Kidney (tissue), 22 donors: Measurements from ENCODE around the gene DFFB. TPM values are rescaled to one million over a fixed set of nuclear protein-coding genes. Genes with fewer than 3 reads are reported as not detected.
"Not testable (repeated sequence)": the region's sequence is repeated elsewhere in the genome, so short reads cannot be mapped to it uniquely, and the experiment has no call there.

Experiments used
- DNase-seq, 5 donors: peaks; one replicate each; pipeline ENCODE4 v3.0.0-alpha.2; 2013 to 2020
- FAIRE-seq: peaks from 2 replicates; lab custom pipeline; 2012; peaks lifted over from hg19 to GRCh38; lab: Jason Lieb, UNC
- H3K27ac ChIP-seq, 2 donors: one replicate each; pipeline ENCODE4 v1.7.0; 2013; ENCODE audit warnings: low read depth in 2 of 2, low read length in 2 of 2, inconsistent platforms in 1 of 2
- H3K27me3 ChIP-seq: one replicate; pipeline ENCODE4 v1.7.1; 2013; ENCODE audit warnings: low read length, inconsistent platforms; ENCODE audit not compliant: control insufficient read depth, insufficient read depth
- H3K36me3 ChIP-seq, 3 donors: one replicate each; pipeline versions ENCODE4 v1.7.0 to v1.7.1; 2013; ENCODE audit warnings: low read length in 3 of 3, control low read depth in 1 of 3, inconsistent platforms in 1 of 3; ENCODE audit not compliant: insufficient read depth in 3 of 3, control insufficient read depth in 2 of 3
- H3K4me1 ChIP-seq, 3 donors: one replicate each; pipeline versions ENCODE4 v1.7.0 to v1.7.1; 2013; ENCODE audit warnings: low read length in 3 of 3, inconsistent platforms in 1 of 3, low read depth in 1 of 3; ENCODE audit not compliant: control insufficient read depth in 2 of 3, insufficient read depth in 2 of 3
- H3K4me3 ChIP-seq, 3 donors: one replicate each; pipeline versions ENCODE4 v1.7.0 to v1.8.1; 2013; ENCODE audit warnings: low read length in 3 of 3, control low read depth in 1 of 3, inconsistent platforms in 1 of 3
- H3K9ac ChIP-seq, 3 donors: one replicate each; pipeline versions ENCODE4 v1.7.0 to v1.7.1; 2013; ENCODE audit warnings: low read length in 3 of 3, control low read depth in 1 of 3, inconsistent platforms in 1 of 3
- H3K9me3 ChIP-seq, 3 donors: one replicate each; pipeline versions ENCODE4 v1.7.0 to v1.7.1; 2013; ENCODE audit warnings: low read length in 3 of 3, control low read depth in 1 of 3, inconsistent platforms in 1 of 3; ENCODE audit not compliant: control insufficient read depth in 2 of 3, insufficient read depth in 1 of 3
- intact Hi-C: fragments of 100-400 bp; cut with DNase I; formaldehyde crosslinking; loops from one replicate; pipeline ENCODE4 v1.11.1; 2022
- long read RNA-seq, 10 donors: library from polyadenylated mRNA in 1 of 10; unstranded in 1 of 10; transcript quantifications; one replicate each; pipeline ENCODE4 v2.0.0 and lab custom pipeline, GENCODE V29; 2021 to 2026
- polyA plus RNA-seq: library from polyadenylated mRNA; stranded (reverse); fragments of 350-450 nt; fragmentation: Illumina TruSeq; extraction: RNeasy Lipid Tissue Mini Kit (QIAGEN cat#74804); gene quantifications from one replicate; pipeline ENCODE4 v1.2.3, GENCODE V29; 2014; ENCODE audit warnings: low read depth, low replicate concordance; ENCODE audit not compliant: insufficient read depth
- total RNA-seq: library from RNA; stranded (reverse); fragmentation: NEBNext Ultra II Directional; extraction: Animal tissue kit (Norgen Biotek cat#: 25700); gene quantifications from one replicate; pipeline ENCODE4 v1.2.1, GENCODE V29; 2021
- TF ChIP-seq, protein P1 (sequence below): IDR thresholded peaks from 3 replicates; pipeline ENCODE4 v1.5.1; 2012; ENCODE audit warnings: mild to moderate bottlenecking, moderate library complexity, borderline replicate concordance; ENCODE audit not compliant: insufficient read depth; ENCODE audit errors: extremely low read depth
- donor health status: control.
- donor health status: control.
- donor health status: control.
- donor health status: control.
- donor health status: control.
- donor health status: DM: yes; HTN: yes; CAD: no.
- donor health status: Normal renal cell carcinoma (clear cell type).

Gene DFFB, protein sequence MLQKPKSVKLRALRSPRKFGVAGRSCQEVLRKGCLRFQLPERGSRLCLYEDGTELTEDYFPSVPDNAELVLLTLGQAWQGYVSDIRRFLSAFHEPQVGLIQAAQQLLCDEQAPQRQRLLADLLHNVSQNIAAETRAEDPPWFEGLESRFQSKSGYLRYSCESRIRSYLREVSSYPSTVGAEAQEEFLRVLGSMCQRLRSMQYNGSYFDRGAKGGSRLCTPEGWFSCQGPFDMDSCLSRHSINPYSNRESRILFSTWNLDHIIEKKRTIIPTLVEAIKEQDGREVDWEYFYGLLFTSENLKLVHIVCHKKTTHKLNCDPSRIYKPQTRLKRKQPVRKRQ
- total RNA-seq (8.2 TPM), polyA plus RNA-seq (5.6 TPM)
- long read RNA-seq, donor 1, partial matches to known transcripts = 0 of 2 reads
- long read RNA-seq, donor 1, other reads (novel, unspliced or antisense) = 0 of 2 reads
- long read RNA-seq, donor 2, partial matches to known transcripts = 7 of 8 reads
- long read RNA-seq, donor 2, other reads (novel, unspliced or antisense) = 0 of 8 reads
- long read RNA-seq, donor 3 = 0 reads
- long read RNA-seq, donor 4, partial matches to known transcripts = 0 of 1 reads
- long read RNA-seq, donor 4, other reads (novel, unspliced or antisense) = 0 of 1 reads
- long read RNA-seq, donor 5 = 0 reads
- long read RNA-seq, donor 6 = 0 reads
- long read RNA-seq, donor 7, partial matches to known transcripts = 1 of 6 reads
- long read RNA-seq, donor 7, other reads (novel, unspliced or antisense) = 4 of 6 reads
- long read RNA-seq, donor 8, partial matches to known transcripts = 0 of 1 reads
- long read RNA-seq, donor 8, other reads (novel, unspliced or antisense) = 0 of 1 reads
- long read RNA-seq, donor 9 = 0 reads
- long read RNA-seq, donor 10, partial matches to known transcripts = 9 of 17 reads
- long read RNA-seq, donor 10, other reads (novel, unspliced or antisense) = 7 of 17 reads

DNA sequence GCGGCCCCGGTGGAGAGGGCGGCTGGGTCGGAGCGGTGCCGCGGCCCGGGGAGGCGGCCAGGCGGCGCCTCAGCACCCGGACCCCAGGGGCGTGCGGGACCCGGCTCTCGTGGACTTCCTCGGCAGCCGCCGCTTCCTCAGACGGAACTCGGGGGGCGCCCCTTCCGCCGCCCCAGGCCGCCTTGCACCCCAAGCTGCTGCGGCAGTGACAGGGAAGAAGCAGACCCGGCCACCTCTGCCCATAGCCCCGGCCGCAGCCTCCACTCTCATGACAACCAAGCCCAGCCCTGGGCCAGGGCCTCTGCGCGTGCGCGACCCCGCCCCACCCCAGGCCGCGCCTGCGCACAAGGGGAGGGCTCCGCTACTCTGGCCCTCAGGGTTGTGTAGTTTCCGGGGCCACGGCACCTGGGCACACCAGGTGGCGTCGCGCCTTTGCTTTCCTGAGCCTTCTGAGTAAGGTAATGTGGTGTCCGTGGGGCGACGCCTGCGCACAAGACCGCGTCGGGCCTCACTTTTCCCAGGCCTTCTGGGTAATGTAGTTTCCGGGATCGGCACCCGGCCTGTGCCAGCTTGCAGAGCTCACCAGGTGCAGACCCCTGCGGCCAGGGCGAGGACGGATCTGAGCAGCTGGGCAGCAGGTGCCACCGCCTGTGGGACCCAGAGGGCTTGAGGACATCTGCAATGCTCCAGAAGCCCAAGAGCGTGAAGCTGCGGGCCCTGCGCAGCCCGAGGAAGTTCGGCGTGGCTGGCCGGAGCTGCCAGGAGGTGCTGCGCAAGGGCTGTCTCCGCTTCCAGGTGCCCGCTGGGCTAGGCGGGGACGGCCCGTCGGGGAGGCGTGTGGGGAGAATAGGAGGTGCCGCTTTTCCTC is at the start of gene DFFB, which contains the start of gene CEP104:
TSS of gene DFFB (plus strand) at position 554 of the 868 bp plus-strand sequence. CDS start at position 682, 128 bp downstream.
TSS of gene CEP104 (minus strand) at position 289 of the 868 bp plus-strand sequence. CDS start 4,804 bp downstream, outside the sequence.
- Histone ChIP-seq H3K27me3 (no peaks in the 10 kb centered on the region), H3K4me3 (peak within 1 kb of the TSS; percentile 82 to 85 (median 83)), H3K9me3 (no peaks in the 10 kb centered on the region), H3K27ac (peak within 1 kb of the TSS; percentile 62 to 65), H3K36me3 (no peaks in the 10 kb centered on the region), H3K4me1 (peaks cover 0 to 14% (median 12%) of the 10 kb centered on the region in 3 donors), H3K9ac (peak within 1 kb of the TSS; percentile 54 to 67 (median 61))
- DNase-seq = peak; percentile 98
- intact Hi-C loops = no loop called here
- FAIRE-seq = peak; percentile 46
- TF ChIP-seq, protein P1, sequence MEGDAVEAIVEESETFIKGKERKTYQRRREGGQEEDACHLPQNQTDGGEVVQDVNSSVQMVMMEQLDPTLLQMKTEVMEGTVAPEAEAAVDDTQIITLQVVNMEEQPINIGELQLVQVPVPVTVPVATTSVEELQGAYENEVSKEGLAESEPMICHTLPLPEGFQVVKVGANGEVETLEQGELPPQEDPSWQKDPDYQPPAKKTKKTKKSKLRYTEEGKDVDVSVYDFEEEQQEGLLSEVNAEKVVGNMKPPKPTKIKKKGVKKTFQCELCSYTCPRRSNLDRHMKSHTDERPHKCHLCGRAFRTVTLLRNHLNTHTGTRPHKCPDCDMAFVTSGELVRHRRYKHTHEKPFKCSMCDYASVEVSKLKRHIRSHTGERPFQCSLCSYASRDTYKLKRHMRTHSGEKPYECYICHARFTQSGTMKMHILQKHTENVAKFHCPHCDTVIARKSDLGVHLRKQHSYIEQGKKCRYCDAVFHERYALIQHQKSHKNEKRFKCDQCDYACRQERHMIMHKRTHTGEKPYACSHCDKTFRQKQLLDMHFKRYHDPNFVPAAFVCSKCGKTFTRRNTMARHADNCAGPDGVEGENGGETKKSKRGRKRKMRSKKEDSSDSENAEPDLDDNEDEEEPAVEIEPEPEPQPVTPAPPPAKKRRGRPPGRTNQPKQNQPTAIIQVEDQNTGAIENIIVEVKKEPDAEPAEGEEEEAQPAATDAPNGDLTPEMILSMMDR = peak; percentile 38

DNA sequence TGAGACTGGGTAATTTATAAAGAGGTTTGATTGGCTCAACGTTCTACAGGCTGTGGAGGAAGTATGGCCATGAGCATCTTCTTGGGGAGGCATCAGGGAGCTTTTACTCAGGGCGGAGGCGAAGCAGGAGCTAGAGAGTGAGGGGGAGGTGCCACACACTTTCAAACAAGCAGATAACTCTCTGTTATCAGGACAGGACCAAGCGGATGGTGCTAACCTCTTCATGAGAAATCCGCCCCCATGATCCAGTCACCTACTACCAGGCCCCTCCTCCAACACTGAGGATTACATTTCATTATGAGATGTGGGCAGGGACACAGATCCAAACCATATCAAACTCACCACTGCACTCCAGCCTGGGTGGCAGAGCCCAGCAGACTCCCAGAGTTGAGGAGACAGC is 49.5 kb upstream of the DFFB start:
- Histone ChIP-seq H3K36me3 (no peaks in the 10 kb centered on the region), H3K27me3 (no peaks in the 10 kb centered on the region), H3K27ac (no peak overlapping the region), H3K4me1 (peaks cover 0 to 2% (median 0%) of the 10 kb centered on the region in 3 donors), H3K9me3 (no peaks in the 10 kb centered on the region), H3K9ac (no peak overlapping the region), H3K4me3 (no peak overlapping the region)
- FAIRE-seq = no peak
- peak in 1 of 5 donors; percentile 2 for DNase-seq
- intact Hi-C loops = no loop called here
- TF ChIP-seq, protein P1 = no peak

DNA sequence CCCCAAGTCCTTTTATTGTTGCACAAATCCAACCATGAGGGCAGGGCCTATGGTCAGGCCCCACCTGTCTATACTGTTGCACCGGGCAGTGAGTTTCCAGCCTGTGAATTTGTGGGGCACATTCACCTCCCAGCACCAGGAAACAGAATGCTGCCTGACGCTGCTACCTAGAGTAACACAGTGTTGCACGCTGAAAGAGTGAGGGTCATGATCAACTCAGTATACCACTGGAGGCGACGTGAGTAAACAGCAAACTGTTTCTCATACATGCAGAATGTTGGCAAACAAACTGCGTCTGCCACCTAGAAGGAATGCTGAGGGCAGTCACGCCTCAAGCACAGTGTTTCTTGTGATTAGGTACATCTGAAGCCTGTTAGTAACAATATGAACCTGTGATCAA is 47.6 kb upstream of the DFFB start:
- Histone ChIP-seq H3K36me3 (peaks cover 0 to 11% (median 0%) of the 10 kb centered on the region in 3 donors), H3K9ac (no peak overlapping the region), H3K4me1 (peaks cover 0 to 2% (median 0%) of the 10 kb centered on the region in 3 donors), H3K27ac (no peak overlapping the region), H3K9me3 (no peaks in the 10 kb centered on the region), H3K4me3 (no peak overlapping the region), H3K27me3 (no peaks in the 10 kb centered on the region)
- TF ChIP-seq, protein P1 = no peak
- DNase-seq (peak in 1 of 5 donors; percentile 6), FAIRE-seq (no peak)
- intact Hi-C loops = no loop called here

DNA sequence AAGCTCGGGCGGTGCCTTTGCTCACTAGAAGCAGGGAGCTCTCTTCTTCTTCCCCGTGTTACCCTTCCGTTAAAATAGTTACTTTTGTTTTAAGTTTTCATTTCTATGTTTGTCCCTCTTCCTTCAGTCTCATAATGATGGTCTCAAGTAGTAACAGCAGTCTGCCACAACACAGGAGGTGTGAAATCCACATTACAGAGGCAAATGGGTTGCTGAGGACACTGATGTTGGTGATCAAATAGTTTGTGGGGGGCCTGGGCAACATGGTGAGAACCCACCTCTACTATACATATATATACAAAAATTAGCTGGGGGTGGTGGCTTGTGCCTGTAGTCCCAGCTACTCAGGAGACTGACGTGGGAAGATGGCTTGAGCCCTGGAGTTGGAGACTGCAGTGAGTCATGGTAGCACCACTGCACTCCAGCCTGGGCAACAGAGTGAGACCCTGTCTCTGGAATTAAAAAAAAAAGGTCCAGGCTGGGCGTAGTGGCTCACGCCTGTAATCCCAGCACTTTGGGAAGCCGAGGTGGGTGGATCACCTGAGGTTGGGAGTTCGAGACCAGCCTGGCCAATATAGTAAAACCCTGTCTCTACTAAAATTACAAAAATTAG is 47.0 kb upstream of the DFFB start:
- H3K4me1 ChIP-seq, H3K4me3 ChIP-seq, FAIRE-seq, H3K27ac ChIP-seq, H3K9ac ChIP-seq, intact Hi-C loops, H3K27me3 ChIP-seq, H3K9me3 ChIP-seq: not testable (repeated sequence)
- DNase-seq = peak in 1 of 5 donors; percentile 3
- peaks cover 0 to 11% (median 0%) of the 10 kb centered on the region in 3 donors for H3K36me3 ChIP-seq
